Activated CD4-positive, CD25-positive, alpha-beta regulatory T cell (primary cell): Measurements from ENCODE around the gene FOXO1.

ENCODE experiments used
- DNase-seq, 4 experiments: peaks; one replicate each; lab custom pipeline; 2025; lab: John Stamatoyannopoulos, UW

FOXO1 gene

DNA sequence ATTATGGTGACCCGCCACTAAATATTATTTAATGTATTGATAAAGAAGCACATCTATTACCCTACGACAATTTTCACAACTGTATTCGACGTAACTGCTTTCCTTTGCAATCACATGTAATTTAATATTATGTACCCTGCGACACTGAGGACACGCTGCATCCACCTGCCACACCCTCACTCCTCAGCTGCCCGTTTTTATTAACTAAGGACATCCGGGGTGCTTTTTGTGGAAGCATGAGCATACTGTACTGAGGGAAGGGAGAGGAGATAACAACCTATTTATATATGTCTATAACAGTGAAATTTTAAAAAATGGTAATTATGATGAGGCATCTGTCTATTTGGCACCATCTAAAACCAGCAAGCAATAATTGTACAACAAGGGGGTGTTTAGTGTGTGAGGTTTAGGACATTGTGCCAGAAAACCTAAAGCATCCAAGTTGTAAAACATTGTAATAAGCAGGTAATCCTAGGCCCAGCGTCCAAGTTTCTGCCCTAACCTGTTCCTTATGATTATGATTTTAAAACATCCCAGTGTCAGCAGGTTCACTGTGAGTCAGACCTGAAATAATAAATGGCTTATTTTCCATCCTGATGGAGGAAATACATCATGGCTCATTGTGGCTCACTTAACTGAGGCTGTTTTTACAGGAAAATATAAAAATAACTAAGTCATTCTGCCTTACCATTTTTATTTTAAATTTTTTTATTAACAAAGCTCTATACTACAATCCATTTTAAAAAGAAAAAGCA lies 56.3 kb downstream of the FOXO1 start:
- no peak for DNase-seq

DNA sequence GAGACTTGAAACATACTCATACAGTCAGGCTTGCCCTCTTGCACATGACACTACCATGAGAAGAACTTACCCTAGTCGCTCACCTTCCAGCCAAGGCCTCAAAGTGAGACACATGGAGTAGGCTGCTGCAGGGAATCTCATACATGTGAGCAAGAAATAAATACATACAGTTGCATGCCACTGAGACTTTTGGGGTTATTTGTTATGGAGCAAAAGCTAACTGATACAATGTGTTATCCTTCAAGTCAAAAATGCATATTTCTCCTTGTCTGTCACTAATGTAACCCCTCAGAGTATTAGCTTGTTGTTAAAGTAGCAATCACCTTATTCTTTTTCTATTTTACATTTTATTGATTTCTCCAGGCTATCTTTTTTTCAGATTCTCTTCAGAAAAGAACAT lies 58.1 kb downstream of the FOXO1 start:
- no peak for DNase-seq

DNA sequence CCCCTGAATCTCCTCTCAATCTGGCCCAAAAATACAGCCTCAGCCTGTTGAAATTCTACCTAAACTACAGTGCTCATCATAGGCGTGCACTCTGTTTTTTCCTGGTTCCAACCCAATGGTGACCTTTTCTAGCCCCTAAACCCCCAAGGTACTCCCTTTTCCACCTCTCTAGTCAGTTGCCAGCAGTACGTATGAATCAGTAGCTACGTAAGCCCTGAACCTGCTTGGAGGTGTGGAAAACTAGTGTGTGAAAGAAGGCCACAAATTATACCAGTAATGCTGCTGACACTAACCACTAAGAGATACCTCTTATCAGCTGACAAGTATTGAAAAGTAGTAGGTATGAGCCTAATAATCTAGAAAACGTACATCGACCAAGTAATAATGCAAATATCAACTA lies 60.9 kb downstream of the FOXO1 start:
- DNase-seq = no peak

DNA sequence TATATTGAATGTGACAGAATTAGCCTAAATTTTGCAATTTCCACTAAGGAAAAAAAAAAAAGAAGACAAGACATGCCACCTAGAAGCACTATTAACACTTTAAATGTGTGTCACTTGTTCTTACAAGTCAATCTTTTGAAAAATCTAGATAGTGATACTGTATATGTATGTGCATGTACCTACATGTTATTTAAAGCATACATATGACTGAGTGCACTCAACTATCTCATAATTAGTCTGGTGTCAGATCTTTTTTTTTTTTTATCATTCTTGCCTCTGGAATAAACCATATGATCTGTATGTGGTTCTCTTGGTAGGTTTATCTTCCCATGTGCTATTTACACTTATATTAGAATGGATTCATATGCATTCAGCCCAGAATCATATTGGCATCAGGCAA lies 62.3 kb downstream of the FOXO1 start:
- DNase-seq = no peak

DNA sequence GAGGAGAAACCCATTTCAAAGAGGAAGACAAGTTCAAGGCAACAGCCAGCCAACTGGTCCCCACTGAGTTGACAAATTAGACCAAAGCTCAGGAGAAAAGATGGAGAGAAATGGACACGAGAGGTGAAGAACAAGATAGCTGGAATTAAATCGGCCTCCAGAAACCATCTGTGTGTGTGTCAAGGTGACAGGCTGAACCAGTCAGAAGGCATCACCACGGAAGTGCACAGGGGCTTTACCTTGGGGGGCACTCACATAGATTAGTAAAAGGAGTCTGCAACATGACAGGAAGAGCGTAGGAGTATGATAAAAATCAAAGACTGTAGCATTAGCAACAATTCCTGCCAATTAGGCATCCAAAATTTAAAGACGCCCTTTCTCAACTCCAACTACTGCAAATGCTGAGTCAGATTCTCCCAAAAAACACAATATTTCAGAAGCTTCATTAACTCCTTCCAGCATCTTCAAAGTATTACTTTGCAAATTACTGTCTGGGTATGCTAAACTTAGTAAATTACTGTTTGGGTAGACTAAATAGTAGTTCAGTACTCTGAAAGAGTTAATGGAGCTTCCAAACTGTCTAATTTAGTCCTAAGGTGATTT lies 66.2 kb downstream of the FOXO1 start:
- DNase-seq = no peak

DNA sequence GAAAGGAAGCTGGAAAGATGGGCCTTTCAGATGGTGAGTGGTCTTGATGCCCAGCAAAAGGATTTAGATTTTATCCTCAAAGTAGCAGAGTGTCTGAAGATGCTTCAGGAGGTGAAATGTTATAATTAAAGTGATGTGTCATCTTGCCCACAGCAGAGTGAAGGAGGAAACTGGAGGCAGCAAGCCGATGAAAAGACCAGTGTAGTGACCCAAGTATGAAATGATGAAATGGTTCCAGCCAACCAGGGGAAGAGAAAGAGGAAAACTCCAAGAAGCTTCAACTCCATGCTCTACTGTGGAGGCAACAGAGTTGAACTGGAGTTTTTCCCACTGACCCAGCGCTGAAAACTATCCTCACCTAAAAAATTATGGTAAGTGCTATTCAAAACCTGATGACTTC lies 66.7 kb downstream of the FOXO1 start:
- no peak for DNase-seq

DNA sequence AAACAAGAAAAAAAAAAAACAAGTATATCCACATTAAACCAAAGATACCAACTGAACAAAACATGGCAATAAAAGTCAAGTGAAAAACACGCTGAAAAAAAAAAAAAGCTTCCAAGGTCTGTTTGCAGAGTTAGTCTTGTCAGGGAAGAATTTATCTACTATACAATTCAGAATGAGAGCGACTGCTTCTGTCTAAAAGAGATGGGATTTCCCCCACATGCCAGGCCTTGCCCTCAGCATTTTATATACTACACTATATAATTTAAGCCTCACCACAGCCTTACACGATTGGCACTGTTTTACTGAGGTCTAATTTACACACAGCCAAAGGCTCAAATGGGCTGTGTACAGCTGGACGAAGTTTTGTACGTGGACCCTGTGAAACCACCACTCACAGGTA lies 67.3 kb downstream of the FOXO1 start:
- no peak for DNase-seq

DNA sequence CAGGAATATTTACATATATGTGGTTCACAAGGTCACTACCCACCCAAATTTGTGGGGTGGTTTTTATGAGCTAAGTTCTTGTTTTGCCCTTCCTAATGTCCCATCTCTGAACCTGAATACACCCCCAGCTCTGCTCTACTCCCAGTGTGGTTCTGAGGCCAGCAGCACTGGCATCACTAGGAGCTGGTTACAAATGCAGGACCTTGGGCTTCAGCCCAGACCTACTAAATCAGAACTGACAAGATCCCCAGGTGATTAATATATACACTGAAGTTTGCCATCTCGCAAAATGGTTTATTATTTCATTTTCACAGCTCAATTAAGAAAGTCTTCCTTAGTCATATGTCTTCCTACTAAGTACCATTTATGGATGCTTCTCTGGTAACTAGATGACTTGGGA lies 67.9 kb downstream of the FOXO1 start:
- no peak for DNase-seq

DNA sequence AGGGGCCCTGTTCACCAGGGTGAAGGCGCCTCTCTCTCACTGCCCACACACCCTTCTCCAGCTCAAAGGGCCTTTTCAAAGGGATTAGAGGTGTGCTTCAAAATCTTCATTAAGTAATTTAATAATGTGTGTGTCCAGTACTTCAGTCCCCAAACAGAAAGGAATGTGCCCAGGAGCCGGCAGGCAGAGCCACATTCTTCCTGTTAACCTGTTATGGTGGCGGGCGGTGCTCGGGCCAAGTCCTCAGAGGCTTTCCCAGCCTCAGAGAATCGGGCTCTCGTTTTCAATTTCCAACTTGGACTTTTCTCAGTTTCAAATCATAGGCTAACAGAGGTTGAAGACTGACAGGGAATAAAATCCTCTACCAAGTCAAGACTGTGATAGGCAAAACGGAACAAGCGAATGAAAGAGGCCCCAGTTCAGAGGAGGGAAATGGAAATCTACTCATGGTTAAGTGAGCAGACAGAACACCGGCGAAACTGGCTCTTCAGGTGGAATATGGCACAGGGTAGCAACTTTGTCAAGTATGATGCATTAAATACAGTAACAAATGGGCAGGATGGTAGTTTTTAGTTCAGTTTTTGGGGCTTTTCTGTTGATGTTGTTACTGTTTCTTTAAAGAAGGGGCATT lies 68.6 kb downstream of the FOXO1 start:
- DNase-seq = no peak

DNA sequence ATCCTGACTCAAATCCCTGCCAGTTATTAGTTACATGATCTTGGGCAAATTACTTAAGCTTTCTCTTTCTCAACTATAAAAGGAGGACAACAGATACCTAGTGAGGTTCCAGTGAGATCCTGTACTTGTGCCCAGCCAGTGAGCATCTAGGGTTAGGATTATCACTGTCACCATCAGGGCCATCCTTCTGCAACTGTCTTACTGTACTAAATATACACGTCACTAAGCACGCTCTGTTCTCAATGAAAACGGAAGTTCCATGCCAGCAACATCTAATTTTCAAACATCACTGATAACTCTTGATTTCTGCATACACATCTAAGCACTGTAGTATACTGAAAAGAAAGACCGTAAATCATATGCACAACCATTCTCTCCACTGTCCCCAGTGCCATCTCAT lies 70.0 kb downstream of the FOXO1 start:
- DNase-seq = no peak

DNA sequence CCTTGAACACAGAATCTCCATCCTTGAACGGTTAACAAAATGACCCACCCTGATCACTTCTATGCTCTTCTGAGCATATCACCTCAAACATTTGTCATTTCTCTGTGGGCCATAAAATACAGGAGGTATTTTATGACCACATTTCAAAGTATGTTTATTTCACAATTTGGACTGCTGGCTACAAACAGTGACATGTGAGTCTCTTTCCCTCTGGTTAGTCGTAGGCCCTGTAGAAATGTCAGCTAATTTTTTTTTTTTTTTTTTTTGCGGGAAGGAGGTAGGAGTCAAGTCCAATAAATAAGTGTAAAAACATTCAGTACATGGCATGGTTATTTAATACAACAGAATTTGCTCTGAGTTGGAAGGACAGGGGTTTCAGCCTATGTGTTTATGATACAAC lies 70.7 kb downstream of the FOXO1 start:
- DNase-seq = no peak

DNA sequence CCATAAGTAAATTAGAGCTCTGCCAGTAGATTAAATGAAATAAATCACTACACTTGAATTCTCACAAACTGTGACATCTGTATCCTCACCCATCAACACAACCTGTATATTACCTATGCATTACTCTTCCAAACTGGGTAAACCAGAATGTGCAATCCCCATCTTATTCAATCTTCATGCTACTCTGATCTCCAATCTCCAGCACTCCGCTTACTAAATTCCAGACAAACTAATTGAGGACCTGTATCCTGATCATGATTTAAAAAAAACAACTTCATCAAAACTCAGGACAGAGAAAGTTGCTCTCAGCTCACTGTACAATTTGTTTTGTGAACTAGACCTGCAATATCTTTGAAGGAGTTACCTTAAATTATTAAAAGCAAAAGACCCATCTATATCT lies 74.4 kb downstream of the FOXO1 start:
- no peak for DNase-seq

DNA sequence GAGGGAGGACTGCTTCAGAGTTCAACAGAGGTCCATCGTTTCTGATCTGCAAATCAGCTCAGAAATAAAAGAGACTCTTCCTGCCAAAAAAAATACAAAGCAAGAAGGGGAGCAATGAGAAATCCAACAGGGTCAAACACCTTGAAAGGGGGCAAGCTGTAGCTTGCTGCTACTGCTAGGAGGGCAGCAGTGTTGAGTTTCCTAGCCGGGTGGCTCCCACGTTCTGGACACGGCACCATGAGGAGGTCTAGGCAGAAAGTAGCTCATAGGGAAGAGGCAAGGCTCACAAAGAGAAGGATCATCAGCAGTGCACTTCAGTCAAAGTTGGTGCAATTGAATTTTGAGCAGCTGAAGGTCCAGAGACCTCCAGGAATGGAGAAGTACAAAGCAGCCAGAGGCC lies 75.3 kb downstream of the FOXO1 start:
- DNase-seq = no peak

DNA sequence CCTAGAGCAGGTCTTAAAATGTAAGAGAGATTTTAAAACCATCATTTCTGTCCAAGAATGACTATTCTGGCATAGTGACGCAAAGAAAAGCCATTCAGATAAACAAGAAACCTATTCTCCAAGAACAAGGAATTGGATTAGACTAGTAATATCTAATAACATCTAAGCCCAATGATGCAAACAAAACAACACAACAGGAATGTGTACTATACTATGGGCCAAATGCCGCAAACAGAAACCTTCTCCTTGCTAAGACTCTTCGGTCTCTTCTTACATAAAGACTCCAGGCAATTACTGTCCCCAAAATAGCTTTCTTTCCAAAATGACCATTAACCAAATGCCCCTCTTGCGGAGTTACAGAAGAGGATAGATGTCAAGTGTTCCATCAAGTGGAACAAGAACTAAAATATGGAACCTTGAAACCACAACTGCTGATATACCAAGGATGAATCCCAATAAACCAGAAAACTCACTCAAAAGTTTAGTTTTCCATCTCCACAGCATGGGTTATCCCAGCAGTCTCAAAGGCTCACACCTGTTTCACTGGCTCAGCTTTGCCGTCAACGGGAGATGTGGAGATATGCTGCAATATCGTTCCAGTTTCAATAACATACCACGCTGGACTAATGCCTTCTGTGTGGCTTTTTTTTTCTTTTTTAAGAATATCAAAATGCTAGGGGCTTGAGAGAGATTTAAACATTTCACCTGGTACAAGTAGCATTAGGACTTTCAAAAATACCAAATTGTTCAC lies 76.2 kb downstream of the FOXO1 start:
- no peak for DNase-seq

DNA sequence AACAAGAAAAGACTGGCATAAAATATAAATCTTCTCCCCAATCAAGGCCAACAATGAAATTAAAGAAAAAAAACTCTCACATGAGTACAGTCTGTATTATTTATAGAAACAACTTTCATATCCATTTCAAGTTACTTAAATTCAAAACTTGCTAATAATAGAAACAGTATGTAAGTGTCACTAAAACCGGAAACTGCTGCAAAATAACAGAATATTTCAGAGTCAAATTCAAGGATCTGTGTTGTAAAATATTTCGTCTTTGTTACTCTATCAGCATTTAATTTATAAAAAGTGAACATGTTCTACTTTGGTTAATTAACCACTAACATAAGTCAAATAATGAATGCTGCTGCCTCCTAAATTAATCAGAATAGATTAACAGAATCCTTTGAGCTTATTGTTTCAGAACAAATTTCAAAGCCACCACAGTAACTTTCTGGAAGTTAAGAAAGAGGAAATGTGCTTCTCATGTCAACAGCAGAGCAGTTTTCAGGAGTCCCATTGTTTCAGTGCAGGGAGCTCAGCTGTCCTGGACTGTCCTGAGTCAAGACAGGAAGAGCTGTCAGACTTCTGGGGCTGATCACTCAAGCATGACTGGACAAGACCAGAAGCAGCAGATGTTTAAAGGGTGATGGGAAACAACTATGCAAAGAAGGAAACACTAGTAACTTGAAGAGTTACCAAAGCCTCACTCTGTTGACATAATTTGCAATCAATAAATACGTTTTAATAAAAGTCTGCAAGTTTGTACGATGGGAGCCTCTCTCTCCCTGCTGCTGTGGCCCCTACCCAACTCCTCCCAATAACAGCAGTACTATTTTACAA lies 76.9 kb downstream of the FOXO1 start:
- DNase-seq = no peak

DNA sequence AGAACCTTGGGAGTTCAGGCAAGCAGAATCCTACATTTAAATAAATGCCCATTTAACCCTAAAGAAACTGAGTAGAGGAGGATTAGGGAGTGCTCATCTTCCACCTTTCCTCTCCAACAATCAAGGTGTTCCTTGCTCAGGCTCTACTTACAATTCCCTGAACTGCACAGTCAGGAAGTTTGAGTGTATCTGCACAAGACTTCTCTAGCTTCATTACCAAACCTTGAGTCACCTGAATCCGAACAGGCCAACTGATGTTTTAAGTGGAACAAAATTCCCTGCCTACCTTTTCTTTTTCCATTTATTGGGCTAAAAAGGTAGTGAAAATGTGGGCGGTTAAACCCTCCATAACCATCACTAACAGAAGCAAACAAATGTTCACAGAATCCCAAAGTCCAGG lies 78.3 kb downstream of the FOXO1 start:
- no peak for DNase-seq

DNA sequence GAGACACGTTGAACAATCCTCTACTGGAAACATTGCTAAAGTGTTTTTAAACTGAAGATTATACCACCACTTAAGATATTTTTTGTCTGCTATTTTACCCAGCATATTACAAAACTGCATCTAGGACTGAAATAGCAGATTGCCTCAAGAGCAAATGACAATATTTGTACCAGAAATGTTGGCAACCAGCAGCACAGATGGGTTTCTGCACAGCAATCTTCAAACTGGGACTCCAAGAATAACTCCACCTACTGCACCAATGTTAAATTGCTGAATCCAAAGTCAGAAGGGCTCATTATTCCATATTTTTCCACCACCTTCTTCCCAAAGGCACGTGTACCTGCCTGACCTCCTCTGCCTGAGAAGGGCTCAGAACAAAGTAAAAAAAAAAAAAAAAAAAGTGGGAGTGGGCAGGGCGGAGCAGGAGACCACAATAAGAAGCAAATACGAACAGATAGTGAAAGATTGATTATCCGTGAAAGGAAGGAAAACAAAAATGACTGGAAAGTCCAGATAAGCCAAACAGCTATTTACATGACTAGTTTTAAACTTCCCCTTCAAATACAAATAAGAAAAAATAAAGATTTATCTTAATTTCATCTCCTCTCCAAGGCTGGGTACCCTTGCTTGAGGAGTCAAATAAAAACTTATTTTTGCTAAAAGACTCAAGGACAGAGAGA lies 79.4 kb downstream of the FOXO1 start:
- DNase-seq = no peak

DNA sequence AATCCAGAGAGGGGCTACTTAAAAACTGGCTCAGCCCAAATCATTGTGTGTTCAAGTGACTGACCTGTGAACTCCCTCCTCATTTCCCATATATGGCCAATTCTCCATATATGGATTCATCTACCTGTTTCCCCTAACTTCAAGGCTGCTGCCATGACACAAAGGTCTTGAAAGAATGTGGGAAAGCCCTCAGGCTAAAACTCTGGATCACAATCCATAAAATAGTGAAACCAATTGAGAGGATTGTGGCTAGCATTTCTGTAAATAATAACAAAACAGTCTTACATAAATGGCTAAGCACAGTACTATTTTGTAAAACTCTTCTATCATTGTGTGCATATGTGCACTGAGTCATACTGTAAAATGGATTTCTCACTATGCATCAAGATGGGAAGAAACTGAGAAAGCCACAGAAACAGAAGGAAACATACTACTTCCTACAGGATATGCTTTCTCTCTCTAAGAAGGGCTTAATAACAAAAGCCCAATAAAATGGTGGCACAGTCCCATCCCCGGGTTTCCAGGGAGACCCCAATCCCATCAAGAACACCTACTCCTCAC lies 80.5 kb downstream of the FOXO1 start:
- DNase-seq = no peak

DNA sequence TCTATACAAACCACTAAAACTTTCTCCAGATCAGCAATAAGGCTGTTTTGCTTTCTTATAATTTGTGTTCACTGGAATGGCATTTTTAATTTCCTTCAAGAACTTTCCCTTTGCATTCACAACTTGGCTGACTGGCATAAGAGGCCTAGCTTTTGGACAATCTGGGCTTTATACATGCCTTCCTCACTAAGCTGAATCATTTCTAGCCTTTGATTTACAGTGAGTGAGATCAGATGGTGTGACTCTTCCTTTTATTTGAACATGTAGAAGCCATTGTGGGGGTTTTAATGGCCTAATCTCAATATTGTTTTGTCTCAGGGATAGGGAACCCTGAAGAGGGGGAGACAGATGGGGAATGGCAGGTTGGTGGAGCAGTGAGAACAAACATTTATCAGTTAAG lies 82.7 kb downstream of the FOXO1 start:
- DNase-seq = no peak

DNA sequence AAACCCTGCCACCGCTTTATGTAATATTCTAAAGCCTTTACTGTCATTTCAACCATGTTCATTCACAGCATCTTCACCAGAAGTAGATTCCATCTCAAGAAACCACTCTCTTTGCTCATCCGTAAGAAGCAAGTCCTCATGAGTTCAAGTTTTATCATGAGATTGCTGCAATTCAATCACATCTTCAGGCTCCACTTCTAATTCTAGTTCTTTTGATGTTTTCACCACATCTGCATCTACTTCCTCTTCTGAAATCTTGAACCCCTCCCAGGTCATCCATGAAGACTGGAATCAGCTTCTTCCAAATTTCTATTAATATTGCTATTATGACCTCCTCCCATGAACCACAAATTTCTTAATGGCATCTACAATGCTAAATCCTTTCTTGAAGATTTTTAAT lies 83.9 kb downstream of the FOXO1 start:
- no peak for DNase-seq

DNA sequence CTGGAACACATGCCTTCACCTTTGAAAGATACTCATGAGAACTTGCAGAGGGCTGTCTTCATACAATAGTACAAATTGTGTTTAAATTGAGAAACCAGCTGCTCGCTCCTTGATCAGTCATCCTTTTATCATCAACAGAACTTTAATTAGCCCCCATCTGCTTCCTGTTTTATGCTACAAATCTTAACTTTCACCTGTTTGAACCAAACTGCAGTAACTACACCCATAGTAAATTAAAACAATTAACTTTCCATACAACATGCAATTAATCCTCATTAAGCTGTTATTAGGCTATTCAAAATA lies 85.2 kb downstream of the FOXO1 start:
- DNase-seq = no peak
